ENCODE results near the gene PLK4.

Gene PLK4

DNA sequence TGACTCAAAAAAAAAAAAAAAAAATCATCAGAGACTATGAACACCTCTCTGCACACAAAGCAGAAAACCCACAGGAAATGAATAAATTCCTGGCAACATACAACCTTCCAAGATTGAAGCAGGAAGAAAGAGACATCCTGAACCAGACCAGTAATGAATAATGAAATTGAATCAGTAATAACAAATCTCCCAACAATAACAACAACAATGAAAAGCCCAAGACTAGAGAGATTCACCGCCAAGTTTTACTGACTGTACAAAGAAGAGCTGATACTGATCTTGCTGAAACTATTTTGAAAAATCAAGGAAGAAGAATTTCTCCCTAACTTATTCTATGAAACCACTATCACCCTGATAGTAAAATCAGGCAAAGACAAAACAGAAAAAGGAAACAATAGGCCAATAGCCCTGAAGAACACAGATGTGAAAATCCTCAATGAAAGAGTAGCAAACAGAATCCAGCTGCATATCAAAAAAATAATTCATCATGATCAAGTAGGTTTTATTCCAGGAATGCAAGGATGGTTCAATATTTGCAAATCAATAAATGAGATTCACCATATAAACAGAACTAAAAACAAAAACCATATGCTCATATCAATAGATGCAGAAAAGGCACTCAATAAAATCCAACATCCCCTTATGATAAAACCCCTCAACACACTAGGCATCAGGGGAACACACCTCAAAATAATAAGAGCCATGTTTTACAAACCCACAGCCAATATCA lies 31.0 kb upstream of the PLK4 start:
- TF ChIP-seq, protein P1, sequence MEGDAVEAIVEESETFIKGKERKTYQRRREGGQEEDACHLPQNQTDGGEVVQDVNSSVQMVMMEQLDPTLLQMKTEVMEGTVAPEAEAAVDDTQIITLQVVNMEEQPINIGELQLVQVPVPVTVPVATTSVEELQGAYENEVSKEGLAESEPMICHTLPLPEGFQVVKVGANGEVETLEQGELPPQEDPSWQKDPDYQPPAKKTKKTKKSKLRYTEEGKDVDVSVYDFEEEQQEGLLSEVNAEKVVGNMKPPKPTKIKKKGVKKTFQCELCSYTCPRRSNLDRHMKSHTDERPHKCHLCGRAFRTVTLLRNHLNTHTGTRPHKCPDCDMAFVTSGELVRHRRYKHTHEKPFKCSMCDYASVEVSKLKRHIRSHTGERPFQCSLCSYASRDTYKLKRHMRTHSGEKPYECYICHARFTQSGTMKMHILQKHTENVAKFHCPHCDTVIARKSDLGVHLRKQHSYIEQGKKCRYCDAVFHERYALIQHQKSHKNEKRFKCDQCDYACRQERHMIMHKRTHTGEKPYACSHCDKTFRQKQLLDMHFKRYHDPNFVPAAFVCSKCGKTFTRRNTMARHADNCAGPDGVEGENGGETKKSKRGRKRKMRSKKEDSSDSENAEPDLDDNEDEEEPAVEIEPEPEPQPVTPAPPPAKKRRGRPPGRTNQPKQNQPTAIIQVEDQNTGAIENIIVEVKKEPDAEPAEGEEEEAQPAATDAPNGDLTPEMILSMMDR (conservative IDR thresholded peaks at IDR 0.05; ENCODE audit: low read depth, low read length) = no peak
- peak; percentile 12 for DNase-seq (ENCODE audit: low read depth)
- H3K4me3 ChIP-seq (ENCODE audit: low read depth, low read length) = no peak overlapping the region

DNA sequence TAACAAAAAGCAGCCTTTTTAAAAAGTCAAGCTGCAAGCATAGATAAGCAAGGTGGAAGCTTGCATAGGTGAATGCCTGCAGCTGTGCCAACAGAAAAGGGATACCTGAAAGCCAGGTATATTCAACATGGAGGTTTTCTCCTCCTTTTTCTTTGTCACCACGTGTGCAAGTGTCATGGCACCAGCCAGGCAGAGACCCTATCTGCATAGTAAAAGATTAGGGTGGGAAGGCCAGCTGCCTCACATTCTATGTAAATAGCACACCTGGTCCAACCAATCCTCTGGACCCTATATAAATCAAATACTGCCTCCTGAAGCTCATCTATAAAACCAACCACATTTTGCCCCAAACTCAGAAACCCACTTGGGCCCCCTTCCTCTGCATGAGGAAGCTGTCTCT lies 28.0 kb upstream of the PLK4 start:
- TF ChIP-seq, protein P1 (conservative IDR thresholded peaks at IDR 0.05; ENCODE audit: low read depth, low read length) = no peak
- no peak for DNase-seq (ENCODE audit: low read depth)
- H3K4me3 ChIP-seq (ENCODE audit: low read depth, low read length) = no peak overlapping the region

DNA sequence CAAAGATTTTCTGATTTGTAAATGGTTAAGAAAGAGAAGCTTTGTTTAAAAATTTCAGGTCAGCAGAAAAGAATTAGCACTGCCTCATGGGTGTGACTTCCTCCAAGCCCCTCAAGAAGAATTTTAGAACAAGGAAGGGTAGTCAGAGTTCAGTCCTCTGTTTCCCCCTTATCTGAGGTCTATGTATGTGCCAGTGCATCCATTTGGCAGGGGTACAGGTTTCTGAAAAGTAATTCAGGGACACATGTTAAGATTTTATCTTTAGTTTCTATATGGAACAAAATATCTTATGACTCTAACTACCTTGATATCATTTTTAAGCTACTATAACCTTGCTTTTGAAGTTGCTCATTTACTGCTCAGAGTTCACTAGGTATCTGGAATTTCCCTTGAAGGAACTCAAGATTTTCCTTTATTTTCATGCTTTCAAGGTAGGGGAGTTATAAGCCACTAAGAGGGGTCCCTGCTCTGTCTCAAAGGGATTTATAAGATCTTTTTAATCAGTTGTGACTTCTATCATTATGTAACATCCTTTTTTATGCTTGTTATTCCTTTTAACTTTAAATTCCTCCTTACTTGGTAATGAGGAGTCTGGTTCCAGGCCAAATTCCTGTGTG lies 24.4 kb upstream of the PLK4 start:
- DNase-seq (ENCODE audit: low read depth) = no peak
- H3K4me3 ChIP-seq (ENCODE audit: low read depth, low read length) = no peak overlapping the region
- TF ChIP-seq, protein P1 (conservative IDR thresholded peaks at IDR 0.05; ENCODE audit: low read depth, low read length) = no peak

DNA sequence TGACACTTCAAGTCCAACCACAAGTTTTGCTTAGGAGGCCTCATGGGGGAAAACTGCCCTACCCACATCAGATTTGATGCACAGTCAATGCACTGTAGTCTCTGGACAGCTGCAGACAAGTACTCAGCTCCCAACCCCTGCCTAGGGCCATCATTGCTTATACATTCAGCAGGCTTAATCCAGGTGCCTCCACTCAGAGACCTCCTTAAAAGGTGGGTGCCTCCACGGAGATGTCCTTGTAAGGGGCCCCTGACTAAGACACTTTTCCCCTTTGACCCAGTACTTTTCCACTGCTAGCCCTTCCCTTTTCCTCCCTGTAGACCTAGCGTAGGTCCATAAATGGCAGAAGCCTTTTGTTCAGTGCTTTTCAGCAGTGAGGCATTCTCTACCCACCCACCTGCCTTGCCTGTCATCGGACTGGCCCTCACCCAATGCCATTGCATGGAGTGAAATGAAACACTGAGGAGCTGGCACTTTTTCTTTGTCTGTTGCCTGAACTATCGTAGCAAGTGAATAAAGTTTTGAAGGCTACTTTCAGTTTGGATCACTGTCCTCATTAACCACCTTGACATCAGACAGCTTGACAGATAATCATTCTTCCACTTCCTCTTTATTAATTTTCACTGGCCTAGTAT lies 23.8 kb upstream of the PLK4 start:
- TF ChIP-seq, protein P1 (conservative IDR thresholded peaks at IDR 0.05; ENCODE audit: low read depth, low read length) = no peak
- peak; percentile 93 for DNase-seq (ENCODE audit: low read depth)
- H3K4me3 ChIP-seq (ENCODE audit: low read depth, low read length) = no peak overlapping the region

DNA sequence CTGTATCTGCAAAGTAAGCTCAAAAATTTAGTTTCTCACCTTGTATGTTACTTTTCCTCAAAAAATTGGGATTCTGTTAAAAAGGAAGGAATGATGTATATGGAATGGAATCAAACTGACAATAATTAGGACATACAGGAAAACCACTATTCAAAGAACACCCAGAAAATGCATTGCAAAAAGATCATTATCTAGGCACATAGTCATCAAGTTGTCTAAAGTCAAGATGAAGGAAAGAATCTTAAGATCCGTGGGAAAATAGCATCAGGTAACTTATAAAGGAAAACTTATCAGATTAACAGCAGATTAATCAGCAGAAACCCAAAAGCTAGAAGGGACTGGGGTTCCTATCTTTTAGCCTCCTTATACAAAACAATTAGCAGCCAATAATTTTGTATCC lies 23.1 kb upstream of the PLK4 start:
- H3K4me3 ChIP-seq (ENCODE audit: low read depth, low read length) = no peak overlapping the region
- TF ChIP-seq, protein P1 (conservative IDR thresholded peaks at IDR 0.05; ENCODE audit: low read depth, low read length) = no peak

DNA sequence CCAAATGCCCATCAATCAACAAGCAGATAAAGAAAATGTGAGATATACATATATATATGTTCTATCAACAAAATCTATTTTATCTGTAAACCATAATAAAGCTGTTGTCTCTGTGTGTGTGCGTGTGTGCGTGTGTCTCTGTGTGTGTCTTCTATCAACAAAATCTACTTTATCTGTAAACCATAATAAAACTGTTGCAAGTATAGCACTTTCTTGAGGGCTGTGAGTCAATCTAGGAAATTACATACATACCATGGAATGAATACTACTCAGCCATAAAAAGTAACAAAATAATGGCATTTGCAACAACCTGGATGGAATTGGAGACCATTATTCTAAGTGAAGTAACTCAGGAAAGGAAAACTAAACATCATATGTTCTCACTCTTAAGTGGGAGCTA lies 12.5 kb upstream of the PLK4 start:
- no peak overlapping the region for H3K4me3 ChIP-seq (ENCODE audit: low read depth, low read length)
- TF ChIP-seq, protein P1 (conservative IDR thresholded peaks at IDR 0.05; ENCODE audit: low read depth, low read length) = no peak
- peak; percentile 8 for DNase-seq (ENCODE audit: low read depth)

More for the DNA sequence above, 23.1 kb upstream of the PLK4 start:
- DNase-seq (ENCODE audit: low read depth) = no peak
